HG02642 (cell line): Measurements from ENCODE around the gene SULT1C3.
"Not testable (repeated sequence)": the region's sequence is repeated elsewhere in the genome, so short reads cannot be mapped to it uniquely, and the experiment has no call there.

Experiments used
- ATAC-seq: cut with Tn5 transposase; IDR thresholded peaks from one replicate; pipeline ENCODE4 v1.9.1; 2021; ENCODE audit warnings: mild to moderate bottlenecking; ENCODE audit not compliant: unreplicated experiment, poor library complexity

The SULT1C3 gene

DNA sequence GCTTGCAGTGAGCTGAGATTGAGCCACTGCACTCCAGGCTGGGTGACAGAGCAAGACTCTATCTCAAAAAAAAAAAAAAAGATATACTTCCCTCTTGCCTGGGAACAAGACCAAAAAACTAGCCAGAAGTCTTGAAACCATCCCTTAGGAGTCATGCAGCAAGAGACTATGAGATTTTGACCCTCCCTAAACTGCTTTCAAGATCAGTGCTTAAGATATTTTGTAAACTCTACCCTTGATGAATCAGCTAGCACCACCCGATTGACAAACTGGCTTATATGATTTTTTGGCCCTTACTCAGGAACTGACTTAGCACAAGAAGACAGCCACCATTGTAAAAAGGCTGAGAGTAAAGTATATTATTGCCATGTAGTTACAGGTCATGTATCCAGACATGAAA lies 3.8 kb downstream of the SULT1C3 start:
- ATAC-seq: no peak

DNA sequence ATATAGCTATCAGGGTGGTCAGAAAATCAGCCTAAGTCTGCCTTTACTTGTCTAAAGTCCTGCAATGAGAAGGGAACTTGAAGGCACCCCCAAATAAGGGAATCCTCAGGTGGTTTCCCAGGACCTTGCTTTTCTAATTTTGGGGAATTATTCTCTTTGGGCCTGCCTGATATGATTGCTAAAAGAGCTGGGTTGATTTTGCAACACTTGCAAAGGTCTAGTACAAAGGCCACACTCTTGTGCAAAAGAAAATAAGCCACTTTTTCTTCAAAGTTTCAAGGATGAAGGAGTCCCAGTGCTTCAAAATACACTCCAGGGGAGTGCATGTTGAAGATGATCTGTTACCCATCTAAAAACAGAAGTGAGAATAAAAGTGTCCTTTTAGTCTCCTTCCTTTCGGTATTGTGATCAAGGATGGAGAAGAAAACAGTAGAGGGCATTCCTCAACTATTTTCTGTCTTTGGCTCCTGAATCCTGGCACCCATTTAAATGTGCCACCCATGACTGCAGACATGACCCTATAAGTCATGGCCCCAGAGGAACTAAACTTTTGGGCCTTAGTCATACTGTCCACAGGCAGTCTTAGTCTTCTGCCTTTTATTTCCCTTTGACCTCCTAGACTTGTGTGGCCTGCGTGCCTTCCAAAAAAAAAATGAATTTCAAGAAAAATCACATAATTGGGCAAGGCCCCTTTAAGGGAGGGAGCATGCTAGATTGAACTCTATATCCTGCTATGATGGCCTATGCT lies 5.1 kb downstream of the SULT1C3 start:
- no peak for ATAC-seq

DNA sequence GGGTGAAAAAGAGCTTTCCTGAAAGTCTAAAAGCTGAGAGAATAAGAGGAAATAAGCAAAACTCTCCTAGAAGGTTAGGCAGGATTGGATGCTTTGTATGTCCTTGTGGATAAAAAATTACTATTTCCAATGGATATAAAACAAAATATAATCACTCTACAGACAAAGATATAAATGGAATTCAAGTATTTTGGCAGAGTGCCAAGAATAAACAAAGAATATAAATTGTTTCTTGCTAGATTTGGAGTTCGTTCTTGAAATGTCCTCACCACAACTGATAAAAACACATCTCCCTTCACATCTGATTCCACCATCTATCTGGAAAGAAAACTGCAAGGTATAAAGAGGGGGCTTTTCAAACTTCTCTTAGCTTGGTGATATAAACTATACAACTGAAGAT lies 13.3 kb downstream of the SULT1C3 start:
- no peak for ATAC-seq

DNA sequence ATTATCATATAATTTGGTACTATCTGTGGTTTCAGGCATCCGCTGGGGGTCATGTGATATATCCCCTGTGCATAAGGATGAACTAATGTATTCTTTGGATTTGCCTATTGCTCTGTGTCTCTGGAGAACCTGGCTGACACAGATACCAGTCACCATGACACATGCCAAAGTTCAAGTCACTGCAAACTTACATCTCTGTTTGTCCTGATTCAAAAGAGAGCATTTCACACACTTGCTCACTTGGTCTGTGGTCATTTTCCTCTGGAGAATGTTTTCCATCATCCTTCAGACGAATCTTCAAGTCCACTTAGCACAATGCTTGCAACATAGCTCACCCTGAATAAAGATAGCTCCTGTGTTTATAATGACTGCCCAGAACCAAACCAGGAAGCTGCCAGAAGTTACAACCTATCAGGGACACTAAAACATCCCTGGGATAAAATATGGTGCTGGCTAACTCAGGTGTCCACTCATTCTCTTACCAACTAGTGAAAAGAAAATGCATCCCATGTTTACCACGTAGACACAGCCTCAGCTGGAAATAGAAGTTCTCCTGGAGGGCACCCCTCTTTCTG lies 18.1 kb downstream of the SULT1C3 start:
- ATAC-seq: no peak

GRCh38 chr2:108260773-108261172 lies 21.0 kb downstream of the SULT1C3 start:
- no peak for ATAC-seq

- no peak for ATAC-seq
These were observed 22.3 kb downstream of the SULT1C3 start for GRCh38 chr2:108262036-108262435.

GRCh38 chr2:108263401-108263800 lies 23.6 kb downstream of the SULT1C3 start:
- no peak for ATAC-seq

- no peak for ATAC-seq
These were observed 26.4 kb downstream of the SULT1C3 start for GRCh38 chr2:108266218-108266617.

DNA sequence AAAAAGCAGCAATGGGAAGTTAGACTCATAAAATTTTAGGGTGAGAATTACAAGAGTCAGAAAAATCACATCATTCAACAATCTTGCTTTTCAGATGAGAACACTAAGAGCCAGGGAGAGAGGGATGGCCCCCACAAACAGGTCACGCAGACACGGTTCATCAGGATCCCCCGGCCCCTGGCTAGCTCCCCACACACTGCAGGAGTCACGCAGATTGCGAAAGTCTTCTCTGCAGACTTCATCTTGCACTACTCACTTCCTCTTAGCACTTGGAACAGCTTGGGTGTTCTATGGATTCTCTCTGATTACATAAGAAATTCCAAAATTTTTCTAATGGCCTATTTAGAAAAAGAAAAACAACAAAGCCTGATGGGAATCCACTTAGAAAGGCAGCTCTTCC lies 27.3 kb downstream of the SULT1C3 start:
- no peak for ATAC-seq

DNA sequence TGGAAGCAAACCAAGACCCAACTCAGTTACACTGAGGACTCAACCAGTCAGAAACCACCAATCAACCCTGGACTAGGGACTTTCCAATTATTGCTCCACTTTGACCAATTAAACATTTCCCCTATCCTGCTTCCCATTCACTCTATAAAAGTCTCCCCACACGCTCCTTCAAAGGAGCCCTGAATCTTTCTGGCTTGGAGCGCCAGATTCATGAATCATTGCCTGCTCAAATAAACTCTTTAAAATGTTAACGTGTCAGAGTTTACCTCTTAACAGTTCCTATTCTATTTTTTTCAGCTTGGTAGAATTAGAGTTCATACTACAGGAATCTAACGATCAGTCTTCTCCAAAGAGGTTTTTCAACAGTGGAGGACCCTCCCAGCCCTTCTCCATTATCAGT lies 28.2 kb downstream of the SULT1C3 start:
- ATAC-seq: no peak

DNA sequence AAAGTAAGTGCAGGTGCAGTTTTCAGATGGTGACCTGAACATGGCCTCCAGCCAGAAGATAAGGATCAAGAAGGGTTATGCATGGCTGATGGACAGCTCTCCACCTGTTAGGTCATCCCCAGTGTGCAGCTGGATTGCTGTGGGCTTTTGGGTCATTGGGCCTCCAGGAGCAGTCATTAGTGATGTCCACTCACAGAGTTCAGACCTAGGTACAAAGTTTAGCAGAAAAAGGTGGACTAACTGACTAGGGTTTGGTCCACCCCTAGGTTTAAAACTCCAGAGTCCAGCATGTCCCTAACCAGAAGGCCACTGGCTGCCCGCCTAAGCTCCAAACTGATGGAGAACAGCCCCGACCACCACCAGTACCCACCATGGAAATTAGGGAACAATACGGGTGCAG lies 30.6 kb downstream of the SULT1C3 start:
- ATAC-seq: no peak

DNA sequence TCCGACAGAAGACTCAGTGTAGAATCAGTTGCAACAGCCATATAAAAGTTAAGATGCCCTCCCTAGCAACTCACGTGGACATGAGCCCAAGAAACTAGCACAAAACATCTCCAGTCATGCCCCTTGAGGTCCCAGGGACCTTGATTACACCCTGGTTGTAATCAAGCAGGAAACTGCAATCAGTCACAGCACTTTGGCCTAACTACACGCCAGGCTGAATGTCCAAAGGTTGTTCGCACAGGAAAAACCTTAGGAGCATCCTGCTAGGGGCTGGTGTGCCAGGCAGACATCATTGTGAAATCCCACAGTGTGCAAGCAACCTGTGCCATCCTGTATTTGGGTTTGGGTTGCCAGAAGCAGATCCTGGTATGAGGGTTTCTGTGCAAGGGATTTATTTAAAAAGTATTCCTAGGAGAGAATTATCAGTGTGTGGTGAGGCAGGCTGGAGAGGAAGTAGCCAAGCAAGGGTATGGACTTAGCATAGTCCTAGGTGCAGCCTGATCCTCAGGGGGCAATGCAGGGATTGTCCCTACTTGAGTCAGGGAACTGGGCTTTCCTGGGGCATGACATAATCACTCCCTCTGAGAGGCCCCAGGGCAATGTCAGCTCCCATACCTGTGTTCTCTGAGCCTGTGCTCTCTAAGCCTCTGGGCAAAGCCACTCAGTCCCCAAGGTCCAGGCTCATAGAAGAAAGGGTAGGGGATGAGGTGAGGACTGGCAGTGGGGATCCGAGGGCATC lies 31.2 kb downstream of the SULT1C3 start:
- ATAC-seq: no peak

- no peak for ATAC-seq
These were observed 32.0 kb downstream of the SULT1C3 start for GRCh38 chr2:108271691-108272253.

DNA sequence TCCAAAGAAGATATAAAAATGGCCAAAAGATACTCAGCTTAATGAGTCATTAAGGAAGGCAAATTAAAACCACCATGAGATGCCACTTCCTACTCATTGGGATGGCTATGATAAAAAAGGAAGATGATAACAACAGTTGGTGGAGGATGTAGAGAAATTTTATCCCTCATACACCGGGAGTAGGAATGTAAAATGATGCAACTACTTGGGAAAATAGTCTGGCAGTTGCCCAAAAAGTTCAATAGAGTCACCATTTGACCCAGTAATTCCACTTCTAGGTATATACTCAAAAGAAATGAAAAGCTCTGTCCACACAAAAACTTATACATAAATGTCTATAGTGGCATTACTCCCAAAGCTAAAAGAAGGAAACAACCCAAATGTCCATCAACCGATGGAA lies 38.9 kb downstream of the SULT1C3 start:
- ATAC-seq: no peak

DNA sequence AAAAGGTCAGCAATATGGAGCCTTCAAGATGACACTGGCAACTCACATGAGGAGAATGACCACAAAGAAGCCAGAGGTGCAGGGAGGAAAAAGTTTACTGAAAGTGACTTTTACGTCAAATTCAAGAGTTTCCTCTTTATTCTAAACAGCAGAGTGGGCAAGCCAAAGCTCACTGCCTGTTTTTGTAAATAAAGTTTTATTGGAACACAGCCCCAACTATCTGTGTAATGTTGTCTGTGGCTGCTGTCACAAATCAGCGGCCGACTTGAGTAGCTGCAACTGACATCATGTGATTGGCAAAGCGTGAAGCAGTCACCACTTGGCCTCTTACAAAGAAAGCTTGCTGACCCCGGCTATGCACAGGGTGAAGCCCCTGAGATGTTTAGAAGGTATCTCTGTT lies 39.7 kb downstream of the SULT1C3 start:
- no peak for ATAC-seq

GRCh38 chr2:108280466-108280865 lies 40.7 kb downstream of the SULT1C3 start:
- no peak for ATAC-seq

- ATAC-seq: not testable (repeated sequence)
These were observed 44.8 kb downstream of the SULT1C3 start for GRCh38 chr2:108284566-108284965.

GRCh38 chr2:108285616-108286015 lies 45.8 kb downstream of the SULT1C3 start:
- no peak for ATAC-seq

- ATAC-seq: no peak
These were observed 47.4 kb downstream of the SULT1C3 start for GRCh38 chr2:108287169-108287568.

DNA sequence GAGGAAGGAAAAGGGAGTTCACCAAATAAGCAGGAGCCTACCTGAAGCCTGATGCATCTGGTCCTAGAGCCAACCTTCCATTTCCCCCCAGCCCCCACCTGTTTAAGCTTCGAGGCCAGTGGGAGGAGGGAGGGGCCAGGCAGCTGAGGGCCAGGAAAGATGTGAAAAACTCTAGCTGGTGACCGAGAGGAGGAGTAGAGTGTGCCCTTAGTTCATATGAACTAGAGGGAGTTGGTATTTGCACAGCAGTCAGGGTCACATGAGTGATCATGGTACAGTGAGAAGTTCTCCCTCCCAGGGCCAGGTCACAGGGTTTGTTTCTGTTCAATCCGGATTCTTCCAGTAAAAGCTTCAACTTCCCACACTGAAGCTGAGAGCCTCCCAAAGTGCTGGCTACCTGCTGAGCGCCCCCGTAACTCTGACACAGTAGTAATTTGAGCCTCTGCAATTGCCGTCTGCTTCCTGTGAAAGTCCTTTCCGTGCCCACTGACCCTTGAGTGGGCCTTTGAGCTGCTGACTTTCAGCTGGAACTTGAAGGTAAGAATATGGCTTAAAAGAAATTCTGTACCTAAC lies 48.9 kb downstream of the SULT1C3 start, which contains the start of gene SULT1C2:
Gene SULT1C2 (plus strand): TSS at position 362 of the 573 bp plus-strand sequence. CDS start 4,773 bp downstream, outside the sequence.
- ATAC-seq: no peak

DNA sequence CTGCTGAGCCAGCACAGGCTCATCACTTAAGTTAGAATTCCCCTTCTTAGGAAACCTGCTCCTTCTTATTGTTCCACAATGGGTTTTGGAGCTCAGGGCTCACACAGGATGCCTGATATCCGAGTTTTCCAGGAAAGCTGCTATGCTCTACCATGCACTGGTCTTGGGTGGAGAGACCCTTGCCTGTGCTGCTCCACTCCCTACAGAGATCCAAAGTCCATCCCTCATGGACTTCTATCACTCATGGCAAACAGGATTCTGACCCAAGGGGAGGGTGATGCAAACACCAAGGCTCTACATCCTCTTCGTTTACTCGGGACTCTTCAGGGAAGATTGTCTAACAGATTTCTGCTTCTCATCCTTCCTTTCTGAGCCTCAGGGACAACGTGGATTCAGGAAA lies 54.1 kb downstream of the SULT1C3 start:
- no peak for ATAC-seq
